Activated naive CD8-positive, alpha-beta T cell treated with anti-CD3 and anti-CD28 coated beads, Interleukin-2, amount 10 ng/mL, durations not matched to agents 7 days and 5 days (primary cell): ENCODE data around the gene EBP. TPM values are rescaled to one million over a fixed set of nuclear protein-coding genes. Genes with fewer than 3 reads are reported as not detected.

Experiments used
- ATAC-seq: fragments of 150-1000 bp; cut with Tn5 transposase; one replicate; pipeline ENCODE4 v1.10.0; 2021; ENCODE audit warnings: low read depth, moderate library complexity
- POLR2A ChIA-PET: fragments of 350-600 bp; sonication (Branson Sonifier 250); formaldehyde crosslinking; loops from one replicate; lab custom pipeline; 2021; ENCODE audit warnings: antibody characterized with exemption; lab: Charles Lee
- DNase-seq: peaks from one replicate; pipeline ENCODE4 v3.0.0; 2021
- H3K27ac Mint-ChIP-seq: one replicate; pipeline ENCODE4 v1.8.0; 2022; ENCODE audit warnings: mild to moderate bottlenecking, mixed read lengths
- H3K27me3 Mint-ChIP-seq: one replicate; pipeline ENCODE4 v1.8.0; 2022; ENCODE audit warnings: mild to moderate bottlenecking, moderate library complexity, mixed read lengths
- H3K36me3 Mint-ChIP-seq: one replicate; pipeline ENCODE4 v1.8.0; 2021; ENCODE audit warnings: mild to moderate bottlenecking, mixed read lengths
- H3K4me1 Mint-ChIP-seq: one replicate; pipeline ENCODE4 v1.8.0; 2021; ENCODE audit warnings: mixed read lengths
- H3K4me3 Mint-ChIP-seq: one replicate; pipeline ENCODE4 v1.8.0; 2022; ENCODE audit warnings: mild to moderate bottlenecking, moderate library complexity, mixed read lengths
- H3K9me3 Mint-ChIP-seq: one replicate; pipeline ENCODE4 v1.8.0; 2021; ENCODE audit warnings: mixed read lengths
- total RNA-seq, 2 experiments: library from RNA; stranded (reverse); gene quantifications; one replicate each; pipeline ENCODE4 v1.2.3, GENCODE V29; 2021

The EBP gene
- total RNA-seq, 2 experiments from 2014 or later: 200 to 214 TPM

DNA sequence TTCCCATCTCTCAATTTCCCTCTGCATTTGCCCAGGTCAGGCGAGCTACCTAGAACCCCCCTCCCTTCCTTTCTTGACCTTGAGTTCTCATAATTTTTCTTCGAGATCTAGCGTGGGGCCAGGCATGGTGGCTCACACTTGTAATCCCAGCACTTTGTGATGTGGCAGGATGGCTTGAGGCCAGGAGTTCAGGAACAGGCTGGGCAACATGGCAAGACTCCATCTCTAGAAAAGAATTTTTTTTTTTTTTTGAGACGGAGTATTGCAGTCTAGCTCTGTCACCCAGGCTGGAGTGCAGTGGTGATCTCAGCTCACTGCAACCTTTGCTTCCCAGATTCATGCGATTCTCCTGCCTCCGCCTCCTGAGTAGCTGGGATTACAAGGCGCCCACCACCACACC, 17.3 kb upstream of the EBP start:
- no peaks in the 10 kb centered on the region for H3K36me3 Mint-ChIP-seq
- ATAC-seq: no peak
- no peaks in the 10 kb centered on the region for H3K9me3 Mint-ChIP-seq
- H3K4me1 Mint-ChIP-seq: no peaks in the 10 kb centered on the region
- POLR2A ChIA-PET: no interaction called here
- no peak overlapping the region for H3K4me3 Mint-ChIP-seq
- DNase-seq: no peak
- H3K27me3 Mint-ChIP-seq: no peaks in the 10 kb centered on the region
- peak overlapping the region; percentile 75 for H3K27ac Mint-ChIP-seq

DNA sequence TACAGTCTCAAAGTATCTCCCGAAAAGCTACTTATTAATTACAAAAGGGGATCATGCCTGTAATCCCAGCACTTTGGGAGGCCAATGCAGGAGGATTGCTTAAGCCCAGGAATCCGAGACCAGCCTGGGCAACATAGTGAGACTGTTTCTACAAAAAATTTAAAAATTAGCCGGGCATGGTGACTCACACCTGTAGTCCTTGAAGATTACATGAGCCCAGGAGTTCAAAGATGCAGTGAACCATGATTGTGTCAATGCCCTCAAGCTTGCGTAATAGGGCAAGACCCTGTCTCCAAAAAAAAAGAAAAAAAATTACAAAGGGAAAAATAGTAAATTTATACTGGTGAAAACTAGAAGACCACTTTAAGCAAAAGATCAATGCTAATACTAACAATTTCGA, 16.1 kb upstream of the EBP start:
- Mint-ChIP-seq H3K9me3 (no peaks in the 10 kb centered on the region), H3K36me3 (peaks cover 3% of the 10 kb centered on the region), H3K4me1 (peaks cover 11% of the 10 kb centered on the region), H3K27me3 (no peaks in the 10 kb centered on the region), H3K4me3 (no peak overlapping the region), H3K27ac (no peak overlapping the region)
- ATAC-seq (no peak), DNase-seq (no peak)
- POLR2A ChIA-PET: no interaction called here

DNA sequence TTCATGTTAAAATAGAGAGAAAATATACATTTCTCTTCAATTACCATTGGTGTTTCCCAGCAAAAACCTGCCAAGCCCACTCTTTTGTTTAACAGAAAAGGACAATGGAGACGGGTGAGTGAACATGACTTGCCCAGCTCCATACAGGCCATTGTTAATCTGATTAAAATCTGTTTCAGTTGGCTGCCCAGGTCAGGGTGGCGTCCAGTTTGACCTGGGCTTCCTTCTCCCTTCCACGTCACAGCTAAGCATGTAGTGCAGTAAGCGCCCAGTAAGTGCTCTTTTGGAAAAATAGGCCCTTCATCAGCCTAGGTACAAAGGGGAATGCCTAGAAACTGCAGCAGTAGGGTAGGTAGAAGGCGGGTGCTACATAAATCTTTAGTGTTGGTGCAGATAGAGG, 14.4 kb upstream of the EBP start:
- Mint-ChIP-seq H3K4me3 (no peak overlapping the region), H3K9me3 (no peaks in the 10 kb centered on the region), H3K27ac (no peak overlapping the region), H3K4me1 (peaks cover 25% of the 10 kb centered on the region), H3K36me3 (peaks cover 7% of the 10 kb centered on the region), H3K27me3 (no peaks in the 10 kb centered on the region)
- DNase-seq (no peak), ATAC-seq (no peak)
- POLR2A ChIA-PET: interaction anchor here (1.5 kb wide), 1 partner anchor 67 kb away, joined by 4 read pairs; the partner anchor contains the start of gene RBM3

DNA sequence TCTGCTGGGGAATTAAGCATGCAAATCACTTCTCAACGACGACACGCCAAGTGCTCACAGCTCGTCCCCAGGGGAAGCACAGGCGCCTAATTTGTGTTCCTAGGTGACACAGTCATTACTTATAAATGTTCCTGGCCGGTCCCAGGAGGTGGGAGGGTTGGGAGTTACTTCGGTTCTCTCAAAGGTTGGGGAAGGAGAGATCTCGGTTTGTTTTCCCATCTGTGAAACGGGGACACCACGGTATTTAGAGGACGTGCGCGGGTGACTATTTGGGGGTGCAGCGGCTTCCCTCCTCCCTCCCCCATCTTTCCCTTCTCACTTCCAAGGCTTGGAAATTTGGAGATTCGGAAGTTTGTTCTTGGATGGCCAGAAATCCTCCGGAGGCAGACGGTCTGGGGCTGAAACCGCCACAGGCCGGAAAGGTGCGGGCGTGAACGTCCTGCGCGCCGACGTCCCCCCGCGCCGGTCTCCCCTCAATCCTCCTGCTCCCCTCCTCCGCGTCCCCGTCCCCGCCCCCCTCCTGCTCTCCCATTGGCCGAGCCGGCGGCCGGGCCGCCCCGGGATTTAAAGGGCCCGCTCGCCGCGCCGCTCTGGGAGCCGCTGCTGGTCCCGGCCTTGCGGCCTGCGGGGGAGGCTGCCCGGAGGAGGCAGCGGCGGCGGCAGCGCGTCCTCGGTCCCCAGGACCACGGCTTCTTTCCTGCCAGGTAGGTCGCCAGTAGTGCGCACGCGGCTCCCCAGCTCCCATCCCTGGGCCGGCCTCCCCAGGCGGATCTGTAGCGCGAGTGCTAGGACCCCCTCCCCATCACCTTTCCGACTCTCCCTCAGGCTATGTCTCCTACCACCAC, 13.0 kb upstream of the EBP start, which contains the start of gene PORCN:
Gene PORCN, plus strand, starts transcription at position 593 of the 845 bp plus-strand sequence. CDS start 829 bp downstream, outside the sequence.
- H3K4me1 Mint-ChIP-seq: peaks cover 28% of the 10 kb centered on the region
- H3K27me3 Mint-ChIP-seq: no peaks in the 10 kb centered on the region
- peaks cover 7% of the 10 kb centered on the region for H3K36me3 Mint-ChIP-seq
- peak; percentile 81 for DNase-seq
- POLR2A ChIA-PET: interaction anchor here (0.8 to 1.7 kb wide), 6 partner anchors 10 to 39 kb away, joined by 4 to 5 read pairs (median 4); partner anchors contain the start of gene TBC1D25
- H3K9me3 Mint-ChIP-seq: no peaks in the 10 kb centered on the region
- ATAC-seq: peak; percentile 92
- H3K27ac Mint-ChIP-seq: peak within 1 kb of the TSS; percentile 87
- H3K4me3 Mint-ChIP-seq: peak within 1 kb of the TSS; percentile 93

DNA sequence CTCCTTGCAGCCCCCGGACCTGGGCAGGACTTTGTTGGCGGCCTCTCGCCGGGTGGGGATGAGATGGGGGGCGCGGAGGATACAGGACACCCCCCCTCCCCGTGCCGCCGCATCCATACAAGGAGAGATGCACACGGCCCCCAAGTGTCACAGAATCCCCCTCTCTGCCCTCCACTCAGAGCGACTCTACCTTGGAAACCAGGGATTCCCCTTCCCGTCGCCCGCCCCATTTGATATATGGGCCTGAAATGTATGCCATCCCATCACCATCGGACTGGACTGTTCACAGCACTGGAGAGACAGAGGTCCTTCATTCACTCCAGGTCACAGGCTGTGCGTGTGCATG, 12.4 kb upstream of the EBP start:
- DNase-seq (no peak), ATAC-seq (peak; percentile 8)
- Mint-ChIP-seq H3K27me3 (no peaks in the 10 kb centered on the region), H3K27ac (peak overlapping the region; percentile 87), H3K4me3 (peak overlapping the region; percentile 93), H3K9me3 (no peaks in the 10 kb centered on the region), H3K36me3 (peaks cover 7% of the 10 kb centered on the region), H3K4me1 (peaks cover 28% of the 10 kb centered on the region)
- POLR2A ChIA-PET: interaction anchor here (1.7 kb wide), 1 partner anchor 30 kb away, joined by 4 read pairs; the partner anchor contains the start of gene TBC1D25

DNA sequence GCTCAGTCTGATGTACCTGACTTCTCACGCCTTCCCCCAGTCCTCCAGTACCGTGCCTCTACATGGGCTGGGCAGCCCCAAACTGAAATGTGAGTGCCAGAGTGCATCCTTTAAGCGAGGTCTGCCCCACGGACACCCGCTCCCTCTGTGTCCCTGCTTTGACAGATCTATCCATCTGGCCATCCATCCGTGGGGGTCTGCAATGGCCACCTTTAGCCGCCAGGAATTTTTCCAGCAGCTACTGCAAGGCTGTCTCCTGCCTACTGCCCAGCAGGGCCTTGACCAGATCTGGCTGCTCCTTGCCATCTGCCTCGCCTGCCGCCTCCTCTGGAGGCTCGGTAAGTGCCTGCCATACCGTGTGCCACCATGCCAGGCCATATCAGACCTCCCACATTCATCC, 12.0 kb upstream of the EBP start:
- H3K9me3 Mint-ChIP-seq: no peaks in the 10 kb centered on the region
- peaks cover 7% of the 10 kb centered on the region for H3K36me3 Mint-ChIP-seq
- no peaks in the 10 kb centered on the region for H3K27me3 Mint-ChIP-seq
- H3K27ac Mint-ChIP-seq: peak overlapping the region; percentile 87
- POLR2A ChIA-PET: interaction anchor here (1.7 kb wide), 1 partner anchor 30 kb away, joined by 4 read pairs; the partner anchor contains the start of gene TBC1D25
- DNase-seq (no peak), ATAC-seq (no peak)
- H3K4me3 Mint-ChIP-seq: peak overlapping the region; percentile 93
- H3K4me1 Mint-ChIP-seq: peaks cover 28% of the 10 kb centered on the region

DNA sequence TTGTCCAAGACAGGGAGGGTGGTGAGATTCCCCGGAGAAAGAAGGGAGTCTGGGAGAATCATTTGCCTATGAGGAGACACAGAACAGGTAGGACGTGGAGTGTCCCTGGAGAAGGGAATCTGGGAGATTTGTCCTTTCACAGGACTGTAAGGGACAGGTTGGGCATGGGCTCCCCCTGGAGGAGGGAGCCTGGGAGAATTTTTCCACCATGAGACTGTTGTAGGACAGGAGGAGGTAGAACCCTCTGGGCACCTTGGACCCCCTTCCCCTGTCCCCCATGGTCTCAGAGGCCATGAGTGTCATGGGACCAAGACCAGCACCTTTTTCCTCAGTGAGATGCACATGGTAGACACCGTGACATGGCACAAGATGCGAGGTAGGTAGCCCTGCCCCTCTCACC, 10.0 kb upstream of the EBP start:
- peaks cover 33% of the 10 kb centered on the region for H3K4me1 Mint-ChIP-seq
- no peak overlapping the region for H3K4me3 Mint-ChIP-seq
- peak overlapping the region; percentile 50 for H3K27ac Mint-ChIP-seq

DNA sequence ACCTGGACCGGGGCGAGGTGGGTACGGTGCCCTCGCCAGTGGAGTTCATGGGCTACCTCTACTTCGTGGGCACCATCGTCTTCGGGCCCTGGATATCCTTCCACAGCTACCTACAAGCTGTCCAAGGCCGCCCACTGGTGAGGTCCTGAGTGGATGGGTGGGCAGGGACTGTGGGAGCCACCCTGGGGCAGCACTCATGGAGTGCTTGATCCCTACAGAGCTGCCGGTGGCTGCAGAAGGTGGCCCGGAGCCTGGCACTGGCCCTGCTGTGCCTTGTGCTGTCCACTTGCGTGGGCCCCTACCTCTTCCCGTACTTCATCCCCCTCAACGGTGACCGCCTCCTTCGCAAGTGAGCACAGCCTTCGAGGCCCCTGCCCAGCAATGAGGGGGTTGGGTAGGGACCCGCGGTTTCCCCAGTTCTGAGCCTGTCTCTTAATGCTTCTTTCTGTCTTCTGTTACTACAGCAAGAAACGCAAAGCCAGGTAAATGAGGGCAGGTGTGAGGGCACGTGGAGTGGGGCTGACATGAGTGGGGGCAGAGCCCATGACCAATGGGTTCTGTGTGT, 9.2 kb upstream of the EBP start:
- Mint-ChIP-seq H3K27me3 (no peaks in the 10 kb centered on the region), H3K36me3 (peaks cover 14% of the 10 kb centered on the region), H3K4me3 (no peak overlapping the region), H3K9me3 (no peaks in the 10 kb centered on the region), H3K27ac (peak overlapping the region; percentile 25), H3K4me1 (peaks cover 38% of the 10 kb centered on the region)
- DNase-seq (no peak), ATAC-seq (no peak)
- POLR2A ChIA-PET: no interaction called here

More for the DNA sequence above, 10.0 kb upstream of the EBP start:
- Mint-ChIP-seq H3K27me3 (no peaks in the 10 kb centered on the region), H3K9me3 (no peaks in the 10 kb centered on the region), H3K36me3 (peaks cover 14% of the 10 kb centered on the region)
- POLR2A ChIA-PET: no interaction called here
- DNase-seq: no peak
- no peak for ATAC-seq

DNA sequence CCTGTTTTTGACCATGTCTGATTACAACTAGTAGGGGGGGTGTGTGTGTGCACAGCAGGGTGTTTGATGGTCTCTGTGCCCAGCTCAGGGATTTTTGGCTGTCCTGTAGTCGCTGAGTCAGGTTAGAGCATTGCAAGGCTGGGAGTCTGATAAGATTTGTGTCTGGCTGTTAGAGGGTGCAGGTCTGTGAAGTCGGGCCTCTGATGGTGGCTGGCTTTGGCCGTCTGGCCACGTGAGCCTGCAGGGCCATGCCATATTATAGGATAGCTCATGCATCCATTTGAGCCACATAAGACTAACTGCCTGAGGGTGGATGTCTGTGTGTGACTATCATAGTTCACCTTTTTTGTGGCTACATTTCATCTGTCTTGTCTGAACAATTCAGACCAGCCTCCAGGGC, 7.9 kb upstream of the EBP start:
- Mint-ChIP-seq H3K9me3 (no peaks in the 10 kb centered on the region), H3K27ac (no peak overlapping the region), H3K27me3 (no peaks in the 10 kb centered on the region), H3K4me1 (peaks cover 38% of the 10 kb centered on the region), H3K36me3 (peaks cover 16% of the 10 kb centered on the region), H3K4me3 (no peak overlapping the region)
- POLR2A ChIA-PET: no interaction called here
- ATAC-seq (no peak), DNase-seq (no peak)

DNA sequence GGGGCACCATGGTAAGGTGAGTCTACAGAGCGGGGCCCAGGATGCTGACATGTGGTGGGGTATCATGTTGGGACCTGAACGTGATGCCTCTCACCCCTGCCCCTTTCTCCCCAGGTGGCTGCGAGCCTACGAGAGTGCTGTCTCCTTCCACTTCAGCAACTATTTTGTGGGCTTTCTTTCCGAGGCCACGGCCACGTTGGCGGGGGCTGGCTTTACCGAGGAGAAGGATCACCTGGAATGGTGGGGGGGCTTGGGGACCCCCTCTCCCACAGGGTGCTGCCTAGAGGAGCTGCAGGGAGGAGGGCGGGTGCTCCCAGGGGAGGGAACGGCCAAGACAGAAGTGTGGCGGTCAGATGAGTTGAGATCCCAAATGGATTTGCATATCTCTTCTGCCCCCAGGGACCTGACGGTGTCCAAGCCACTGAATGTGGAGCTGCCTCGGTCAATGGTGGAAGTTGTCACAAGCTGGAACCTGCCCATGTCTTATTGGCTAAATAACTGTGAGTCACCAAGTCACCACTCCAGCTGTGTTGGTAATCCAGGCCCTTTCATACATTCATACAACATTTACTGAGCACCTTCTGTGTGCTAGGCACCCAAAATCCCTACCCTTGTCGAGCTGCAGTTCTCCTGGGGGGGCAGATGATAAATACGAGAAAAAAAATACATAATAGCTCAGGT, 7.3 kb upstream of the EBP start:
- peaks cover 16% of the 10 kb centered on the region for H3K36me3 Mint-ChIP-seq
- ATAC-seq: no peak
- H3K27me3 Mint-ChIP-seq: no peaks in the 10 kb centered on the region
- no peaks in the 10 kb centered on the region for H3K9me3 Mint-ChIP-seq
- no peak overlapping the region for H3K4me3 Mint-ChIP-seq
- H3K27ac Mint-ChIP-seq: no peak overlapping the region
- no peak for DNase-seq
- peaks cover 40% of the 10 kb centered on the region for H3K4me1 Mint-ChIP-seq
- POLR2A ChIA-PET: no interaction called here

DNA sequence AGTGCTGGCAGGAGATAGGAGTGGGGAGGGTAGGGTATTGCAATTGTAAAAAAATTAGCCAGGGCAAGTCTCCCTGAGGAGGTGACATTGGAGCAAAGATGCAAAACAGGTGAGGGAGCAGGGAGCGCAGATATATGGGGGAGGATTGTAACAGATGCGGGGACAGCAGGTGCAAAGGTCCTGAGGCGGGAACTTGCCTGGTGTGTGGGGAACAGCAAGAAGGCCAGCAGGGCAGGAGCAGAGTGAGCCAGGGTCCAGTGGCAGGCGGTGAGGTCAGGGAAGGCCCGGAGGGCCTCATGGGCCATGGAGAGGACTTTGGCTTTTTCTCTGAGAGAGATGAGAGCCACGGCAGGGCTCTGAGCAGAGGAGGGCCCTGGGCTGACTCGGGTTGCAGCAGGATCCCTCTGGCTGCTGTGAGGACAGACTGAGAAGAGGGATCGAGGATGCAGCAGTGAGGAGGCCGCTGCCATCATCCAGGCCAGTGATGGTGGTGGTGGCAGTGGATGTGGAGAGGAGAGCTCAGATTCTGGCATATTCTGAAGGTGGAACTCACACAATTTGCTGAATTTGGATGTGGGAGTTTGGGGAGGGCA, 6.6 kb upstream of the EBP start:
- H3K9me3 Mint-ChIP-seq: no peaks in the 10 kb centered on the region
- peaks cover 13% of the 10 kb centered on the region for H3K36me3 Mint-ChIP-seq
- DNase-seq (no peak), ATAC-seq (no peak)
- no peaks in the 10 kb centered on the region for H3K27me3 Mint-ChIP-seq
- H3K27ac Mint-ChIP-seq: no peak overlapping the region
- POLR2A ChIA-PET: interaction anchor here (0.6 kb wide), 1 partner anchor 54 kb away, joined by 3 read pairs; no protein-coding TSS in a partner anchor
- H3K4me1 Mint-ChIP-seq: peaks cover 38% of the 10 kb centered on the region
- no peak overlapping the region for H3K4me3 Mint-ChIP-seq

DNA sequence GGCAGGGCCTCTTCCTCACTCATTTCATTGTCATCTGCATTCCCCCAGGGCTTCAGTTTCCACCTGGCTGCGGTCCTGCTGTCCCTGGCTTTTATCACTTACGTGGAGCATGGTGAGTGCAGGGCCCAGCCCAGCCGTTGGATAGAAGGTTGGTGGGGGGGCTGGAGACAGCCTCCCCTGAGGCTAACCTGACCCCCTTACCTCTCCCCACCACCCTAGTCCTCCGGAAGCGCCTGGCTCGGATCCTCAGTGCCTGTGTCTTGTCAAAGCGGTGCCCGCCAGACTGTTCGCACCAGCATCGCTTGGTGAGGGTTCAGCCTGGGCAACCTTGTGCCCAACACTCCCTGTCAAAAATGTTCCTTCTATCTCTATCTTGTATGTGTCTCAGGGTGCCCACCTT, 5.8 kb upstream of the EBP start:
- ATAC-seq: no peak
- H3K9me3 Mint-ChIP-seq: no peaks in the 10 kb centered on the region
- H3K27me3 Mint-ChIP-seq: no peaks in the 10 kb centered on the region
- no peak overlapping the region for H3K27ac Mint-ChIP-seq
- POLR2A ChIA-PET: interaction anchor here (0.6 kb wide), 1 partner anchor 55 kb away, joined by 3 read pairs; no protein-coding TSS in a partner anchor
- H3K4me3 Mint-ChIP-seq: no peak overlapping the region
- H3K36me3 Mint-ChIP-seq: peaks cover 15% of the 10 kb centered on the region
- H3K4me1 Mint-ChIP-seq: peaks cover 38% of the 10 kb centered on the region
- no peak for DNase-seq

DNA sequence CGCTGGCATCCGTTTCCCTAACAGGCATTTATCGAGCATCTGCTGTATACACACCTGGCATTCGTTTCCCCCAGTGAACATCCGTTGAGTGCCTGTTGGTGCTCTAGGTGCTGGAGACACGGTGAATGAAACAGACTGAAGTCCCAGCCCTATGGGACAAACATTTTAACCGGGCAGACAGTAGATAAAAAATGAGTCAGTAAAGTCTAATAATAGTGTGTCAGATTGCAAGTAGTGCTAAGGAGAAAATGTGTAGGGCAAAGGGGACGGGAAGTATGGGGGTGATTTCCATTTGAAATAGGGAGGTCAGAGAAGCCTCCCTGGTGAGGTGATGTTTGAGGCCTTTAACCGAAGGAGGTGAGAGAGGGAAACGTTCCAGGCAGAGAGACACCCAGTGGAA, 5.3 kb upstream of the EBP start:
- Mint-ChIP-seq H3K36me3 (peaks cover 16% of the 10 kb centered on the region), H3K4me1 (peaks cover 38% of the 10 kb centered on the region), H3K27me3 (no peaks in the 10 kb centered on the region), H3K9me3 (no peaks in the 10 kb centered on the region), H3K4me3 (no peak overlapping the region), H3K27ac (peak overlapping the region; percentile 30)
- DNase-seq (no peak), ATAC-seq (no peak)
- POLR2A ChIA-PET: no interaction called here
